HPDE6-E6E7 (cell line): ENCODE measurements around the gene IRF2BP2.

Experiments used
- DNase-seq: peaks from one replicate; pipeline ENCODE4 v3.0.0; 2011; ENCODE audit warnings: missing footprints; ENCODE audit errors: extremely low spot score

The IRF2BP2 gene

DNA sequence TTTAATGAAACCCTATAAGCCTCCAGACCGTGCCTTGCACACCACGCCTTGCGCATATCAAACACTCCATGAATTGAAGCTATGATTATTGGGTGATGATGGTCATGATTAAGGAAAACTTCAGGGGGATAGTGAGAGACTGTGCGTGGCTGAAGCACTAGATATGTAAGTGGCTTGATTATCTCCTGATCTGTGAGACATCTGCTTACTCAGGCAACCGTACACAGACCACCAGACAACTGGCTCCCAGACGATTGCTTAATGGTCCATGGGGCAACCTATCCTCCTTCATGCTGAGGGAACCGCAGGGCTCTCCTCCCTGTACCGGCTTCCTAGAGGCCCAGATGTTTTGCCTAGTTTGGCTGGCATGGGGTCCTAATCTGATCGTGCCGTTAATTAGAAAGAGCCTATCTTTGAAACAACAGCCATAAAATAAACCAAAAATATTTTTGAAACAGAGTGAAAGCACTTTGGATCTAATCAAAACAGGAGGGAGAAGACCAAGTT, 51.6 kb downstream of the IRF2BP2 start:
- no peak for DNase-seq

DNA sequence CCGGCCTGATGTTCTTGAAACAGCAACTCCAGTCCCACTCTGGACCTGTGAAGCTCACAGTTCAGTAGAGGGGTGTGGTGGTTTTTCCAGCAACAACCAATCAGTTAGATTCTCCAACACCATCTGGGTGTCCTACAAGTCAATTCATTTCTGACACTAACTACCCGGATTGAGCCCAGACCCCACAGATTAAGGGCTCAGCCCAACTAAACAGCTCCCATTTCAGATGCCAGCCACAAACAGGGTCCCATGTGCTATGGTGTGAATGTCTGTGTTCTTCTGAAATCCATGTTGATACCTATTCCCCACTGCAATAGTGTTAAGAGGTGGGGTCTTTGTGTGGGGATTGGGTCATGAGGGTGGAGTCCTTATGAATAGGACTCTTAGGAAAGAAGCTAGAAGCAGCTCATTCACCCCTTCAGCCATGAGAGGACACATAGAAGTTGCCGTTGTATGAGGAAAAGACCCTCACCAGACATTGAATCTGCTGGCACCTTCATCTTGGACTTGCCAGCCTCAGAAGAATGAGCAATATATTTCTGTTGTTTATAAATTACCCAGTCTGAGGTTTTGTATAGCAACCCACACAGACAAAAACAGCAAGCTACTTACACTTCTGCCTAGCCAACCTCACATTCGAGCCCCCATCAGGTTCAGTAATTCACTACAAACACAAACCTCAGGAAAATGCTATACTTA, 53.6 kb downstream of the IRF2BP2 start:
- no peak for DNase-seq

DNA sequence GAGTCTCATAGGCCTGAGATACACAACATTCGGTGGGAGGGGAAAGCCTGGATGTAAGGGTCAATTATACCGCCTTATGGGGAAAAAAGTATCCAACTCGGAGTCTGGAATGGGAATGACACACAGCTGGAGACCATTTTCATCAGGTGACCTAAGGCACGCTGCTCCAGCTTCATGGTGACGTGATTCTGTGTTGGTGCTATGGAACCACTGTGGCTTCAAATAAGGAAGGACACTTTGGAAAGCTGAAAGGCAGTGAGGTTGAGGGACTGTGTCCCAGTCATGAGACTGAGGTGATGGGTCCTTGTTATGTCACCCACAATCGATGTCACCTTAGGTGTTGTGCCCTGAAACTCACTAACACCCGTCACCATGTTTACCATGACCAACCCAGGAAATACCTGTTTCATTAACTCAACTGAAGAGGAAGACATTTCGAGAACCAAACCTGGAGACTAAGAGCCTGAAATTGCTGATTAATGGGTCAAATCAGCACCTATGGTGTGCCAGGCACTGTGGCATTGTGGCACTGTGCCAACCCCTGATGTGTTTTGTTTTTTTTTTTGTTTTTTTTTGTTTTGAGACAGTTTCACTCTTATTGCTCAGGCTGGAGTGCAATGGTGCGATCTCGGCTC, 54.5 kb downstream of the IRF2BP2 start:
- DNase-seq, result no peak

DNA sequence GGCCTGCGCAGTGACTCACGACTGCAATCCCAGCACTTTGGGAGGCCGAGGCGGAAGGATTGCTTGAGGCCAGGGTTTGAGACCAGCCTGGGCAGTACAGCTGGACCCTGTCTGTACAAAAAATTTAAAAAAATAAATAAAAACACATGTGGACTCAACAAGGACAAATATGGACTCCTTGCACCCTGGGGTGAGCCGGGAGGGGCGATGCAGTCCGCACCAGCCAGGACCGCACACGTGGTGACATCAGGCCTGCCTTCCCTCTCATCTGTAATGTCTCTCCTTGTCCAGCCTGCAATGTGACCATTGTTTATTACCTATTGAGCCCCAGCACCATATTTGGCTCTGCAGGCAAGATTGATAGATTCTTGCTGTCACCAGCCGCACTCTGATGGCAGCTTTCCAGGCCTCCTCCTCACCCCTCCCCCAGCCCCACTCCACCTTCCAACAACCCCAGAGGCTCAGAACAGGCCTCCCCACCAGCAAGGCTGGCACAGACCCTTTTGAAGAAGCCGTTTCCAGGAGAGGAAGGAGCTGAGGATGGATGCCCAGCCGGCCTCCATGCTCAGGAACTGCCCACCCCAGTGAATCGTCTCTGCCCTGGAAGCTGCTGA, 55.2 kb downstream of the IRF2BP2 start:
- DNase-seq, result no peak
